GM13977 (cell line): ENCODE measurements around the gene ZNF474.

ENCODE experiments used
- DNase-seq: peaks from one replicate; pipeline ENCODE4 v3.0.0; 2012; ENCODE audit warnings: low spot score
- in situ Hi-C: fragments of 300-500 bp; cut with MboI; formaldehyde crosslinking; loops from one replicate; pipeline ENCODE4 v1.12.0; 2022; ENCODE audit warnings: low sequenced_read_pairs, low pct_unique_long_range_greater_than_20kb, mixed read lengths, inconsistent platforms; ENCODE audit not compliant: unreplicated experiment
- TF ChIP-seq, protein P1 (sequence below): IDR thresholded peaks from 2 replicates; pipeline ENCODE4 v1.5.1; 2012; ENCODE audit warnings: mild to moderate bottlenecking, control low read depth; ENCODE audit not compliant: insufficient read depth; ENCODE audit errors: extremely low read depth, missing control alignments

Gene ZNF474

DNA sequence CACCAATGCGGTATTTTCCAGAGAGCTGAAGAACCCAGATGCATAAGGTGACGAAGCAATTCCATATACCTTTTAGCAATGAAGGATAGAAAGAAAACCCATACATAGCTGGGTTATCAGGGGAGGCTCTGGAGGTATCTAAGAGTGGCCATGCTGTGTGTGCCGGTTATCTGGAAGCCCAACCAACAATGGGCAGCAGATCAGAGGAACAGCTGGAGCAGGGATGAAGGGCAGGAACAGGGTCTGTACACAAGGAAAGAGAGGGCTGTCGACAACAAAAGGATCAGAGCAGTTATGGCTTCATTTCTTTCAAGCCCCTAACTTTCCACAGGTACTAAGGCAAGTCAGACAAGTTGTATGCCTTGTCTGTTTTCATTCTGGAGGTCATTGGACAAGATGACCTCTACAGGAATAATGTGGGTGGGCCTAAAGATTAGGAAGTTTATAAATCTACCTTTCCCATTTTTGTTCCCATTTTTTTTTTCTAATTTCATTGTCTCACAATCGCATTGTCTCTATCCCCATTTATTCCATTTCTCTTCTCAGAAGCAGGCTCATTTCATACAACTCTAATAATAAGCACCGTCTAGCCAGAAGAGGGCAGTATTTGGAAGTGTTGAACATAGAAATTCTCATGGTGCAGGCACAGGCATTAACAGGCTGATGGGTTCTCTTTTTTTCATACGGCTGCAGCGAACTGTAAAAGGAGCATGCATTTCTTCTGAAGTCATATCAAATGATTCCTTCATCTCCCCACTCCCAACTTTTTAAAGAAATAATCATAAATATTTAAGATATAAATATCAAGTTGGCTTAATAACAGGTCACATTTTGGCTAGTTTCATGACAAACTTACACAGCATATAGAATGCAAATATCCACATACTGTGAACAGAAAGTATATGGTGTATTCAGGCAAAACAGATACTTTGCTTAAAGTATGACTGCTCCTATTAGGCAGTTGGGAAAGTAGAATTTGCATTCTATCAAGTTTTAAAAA lies 63.5 kb downstream of the ZNF474 start:
- in situ Hi-C loops, result loop anchor here (10.0 kb wide), 1 partner anchor 222 kb away; no protein-coding TSS in a partner anchor
- peak; percentile 34 for DNase-seq
- TF ChIP-seq, protein P1, sequence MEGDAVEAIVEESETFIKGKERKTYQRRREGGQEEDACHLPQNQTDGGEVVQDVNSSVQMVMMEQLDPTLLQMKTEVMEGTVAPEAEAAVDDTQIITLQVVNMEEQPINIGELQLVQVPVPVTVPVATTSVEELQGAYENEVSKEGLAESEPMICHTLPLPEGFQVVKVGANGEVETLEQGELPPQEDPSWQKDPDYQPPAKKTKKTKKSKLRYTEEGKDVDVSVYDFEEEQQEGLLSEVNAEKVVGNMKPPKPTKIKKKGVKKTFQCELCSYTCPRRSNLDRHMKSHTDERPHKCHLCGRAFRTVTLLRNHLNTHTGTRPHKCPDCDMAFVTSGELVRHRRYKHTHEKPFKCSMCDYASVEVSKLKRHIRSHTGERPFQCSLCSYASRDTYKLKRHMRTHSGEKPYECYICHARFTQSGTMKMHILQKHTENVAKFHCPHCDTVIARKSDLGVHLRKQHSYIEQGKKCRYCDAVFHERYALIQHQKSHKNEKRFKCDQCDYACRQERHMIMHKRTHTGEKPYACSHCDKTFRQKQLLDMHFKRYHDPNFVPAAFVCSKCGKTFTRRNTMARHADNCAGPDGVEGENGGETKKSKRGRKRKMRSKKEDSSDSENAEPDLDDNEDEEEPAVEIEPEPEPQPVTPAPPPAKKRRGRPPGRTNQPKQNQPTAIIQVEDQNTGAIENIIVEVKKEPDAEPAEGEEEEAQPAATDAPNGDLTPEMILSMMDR, result peak; percentile 76

DNA sequence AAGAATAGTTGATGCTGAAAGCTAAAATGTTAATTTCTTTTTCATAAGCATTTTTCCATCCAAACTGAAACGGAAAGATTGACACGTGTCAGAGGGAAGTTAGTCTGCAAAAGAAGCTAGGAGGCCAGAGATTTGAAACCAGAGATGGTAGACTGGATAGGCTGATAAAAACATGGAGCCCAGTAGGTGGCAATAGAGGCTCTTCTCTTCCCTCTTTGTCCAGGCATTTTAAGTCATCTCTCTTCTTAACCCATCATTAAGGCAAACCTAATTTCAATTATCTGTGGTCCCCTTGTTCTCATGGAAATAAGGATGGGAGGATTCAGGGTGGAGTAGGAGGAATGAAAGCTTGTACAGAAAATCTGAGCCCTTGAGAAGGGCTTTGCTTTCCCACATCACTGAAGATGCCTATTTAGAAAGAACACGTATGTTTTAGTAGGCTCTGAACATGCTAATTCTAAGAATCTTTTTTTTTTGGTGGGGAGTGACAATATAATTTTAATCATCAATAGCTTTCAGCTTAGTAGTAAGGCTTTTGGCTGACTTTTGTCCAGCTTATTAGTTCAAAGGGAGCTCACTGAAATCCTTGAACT lies 66.6 kb downstream of the ZNF474 start:
- DNase-seq, result no peak
- TF ChIP-seq, protein P1, result peak; percentile 43
- in situ Hi-C loops, result loop anchor here (10.0 kb wide), 1 partner anchor 219 kb away; no protein-coding TSS in a partner anchor

DNA sequence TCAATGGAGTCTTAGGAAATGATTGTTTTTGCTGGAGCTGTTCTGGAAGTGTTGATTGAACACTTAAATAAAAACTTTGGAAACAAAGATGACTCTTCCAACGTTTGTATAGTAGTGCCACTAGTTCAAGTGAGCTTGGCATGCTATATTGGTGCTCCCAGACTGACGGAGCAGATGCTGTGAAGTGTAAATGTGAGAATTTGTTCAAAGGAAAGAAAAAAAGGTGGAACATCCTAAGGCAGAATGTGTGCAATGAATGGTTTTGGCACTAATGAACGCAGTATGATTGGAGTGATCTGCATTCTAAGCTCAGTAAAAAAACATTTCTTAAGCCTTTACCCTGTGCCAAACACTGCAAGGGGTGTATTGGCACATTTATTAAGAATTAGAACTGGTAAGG lies 69.8 kb downstream of the ZNF474 start:
- DNase-seq, result no peak
- TF ChIP-seq, protein P1, result no peak
- in situ Hi-C loops, result loop anchor here (10.0 kb wide), 1 partner anchor 216 kb away; no protein-coding TSS in a partner anchor

DNA sequence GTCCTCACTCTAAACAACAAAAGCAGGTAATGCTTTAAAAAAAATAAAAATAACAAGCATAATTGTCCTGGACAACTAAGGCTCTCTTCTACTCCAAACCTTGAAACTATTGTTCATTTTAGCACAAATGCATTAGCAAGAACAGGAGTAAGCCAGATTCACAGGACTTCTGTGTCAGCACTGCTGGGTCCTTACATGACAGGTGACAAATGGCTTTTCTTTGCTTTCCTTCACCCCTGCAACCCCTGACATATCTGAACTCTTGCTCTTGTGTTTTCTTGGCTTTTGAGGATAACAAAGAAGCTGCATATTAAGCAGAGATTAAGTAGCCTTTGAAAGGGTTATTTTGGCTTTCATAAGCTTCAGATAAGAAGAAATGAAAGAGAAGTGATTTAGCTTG lies 71.1 kb downstream of the ZNF474 start:
- in situ Hi-C loops, result no loop called here
- TF ChIP-seq, protein P1, result no peak
- no peak for DNase-seq

DNA sequence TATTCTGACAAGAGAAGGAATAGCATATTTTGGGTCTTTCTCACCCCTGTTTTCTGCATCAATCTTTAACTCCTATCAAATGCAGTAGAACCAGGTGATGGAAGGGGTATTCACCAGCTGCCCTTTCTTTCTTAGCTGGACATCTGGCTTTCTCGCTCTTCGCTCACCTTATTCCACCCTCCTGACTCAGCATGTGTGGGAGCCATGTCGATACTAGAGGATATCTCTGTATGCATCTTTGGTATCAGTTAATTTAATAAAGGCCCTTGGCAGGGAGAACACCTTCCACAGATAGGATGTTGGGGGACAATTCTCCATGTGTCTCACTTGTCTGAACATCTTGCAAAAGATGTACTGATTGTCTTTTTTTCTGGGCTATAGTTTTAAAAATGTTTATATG lies 71.5 kb downstream of the ZNF474 start:
- no peak for DNase-seq
- TF ChIP-seq, protein P1, result no peak
- in situ Hi-C loops, result no loop called here

DNA sequence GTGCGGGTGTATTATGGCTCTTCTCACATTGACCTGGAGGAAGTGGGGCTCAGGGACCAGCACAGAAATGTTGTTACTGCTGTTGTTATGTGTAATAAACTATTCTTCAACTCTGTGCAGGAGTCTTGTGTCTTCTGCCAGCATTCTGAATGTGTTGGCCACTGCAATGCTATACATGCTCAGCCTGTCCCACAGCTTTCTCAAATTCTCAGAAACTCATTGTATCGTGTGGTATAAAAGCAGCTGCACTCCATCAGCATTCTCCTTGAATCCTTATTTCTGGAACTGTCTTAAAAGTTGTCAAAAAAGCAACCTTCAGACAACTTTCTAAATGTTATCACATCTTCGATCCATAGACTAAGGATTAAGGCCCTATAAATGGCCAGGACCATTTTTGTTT lies 72.0 kb downstream of the ZNF474 start:
- in situ Hi-C loops, result no loop called here
- no peak for DNase-seq
- TF ChIP-seq, protein P1, result no peak
